Cerebellar nuclear complex (tissue), 1 donor: ENCODE results near the gene ERF.
"Not testable (repeated sequence)": the region's sequence is repeated elsewhere in the genome, so short reads cannot be mapped to it uniquely, and the experiment has no call there.

ENCODE experiments used
- DNase-seq, 2 experiments: peaks; one replicate each; lab custom pipeline; 2025; lab: John Stamatoyannopoulos, UW

ERF gene

DNA sequence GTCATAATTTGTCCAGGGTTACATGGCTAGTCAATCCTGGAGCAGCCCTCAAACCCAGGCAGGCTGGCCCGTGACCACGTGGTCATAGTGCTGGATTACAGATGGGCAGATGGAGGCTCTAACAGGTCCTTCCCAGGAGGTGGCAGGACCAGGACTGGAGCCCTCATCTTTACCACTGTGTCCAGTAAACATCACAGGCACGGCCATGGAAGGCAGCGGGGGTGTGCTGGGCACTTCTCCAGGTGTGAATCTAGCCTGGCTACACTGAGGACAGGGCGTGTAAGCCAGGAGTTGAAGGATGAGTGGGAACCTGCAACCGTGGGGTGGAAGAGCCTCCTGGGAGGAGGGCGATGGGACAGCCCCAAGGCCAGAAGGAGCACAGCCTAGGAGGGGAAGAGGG is 20.2 kb upstream of the ERF start:
- peak in 1 of 2 experiments; percentile 41 for DNase-seq

DNA sequence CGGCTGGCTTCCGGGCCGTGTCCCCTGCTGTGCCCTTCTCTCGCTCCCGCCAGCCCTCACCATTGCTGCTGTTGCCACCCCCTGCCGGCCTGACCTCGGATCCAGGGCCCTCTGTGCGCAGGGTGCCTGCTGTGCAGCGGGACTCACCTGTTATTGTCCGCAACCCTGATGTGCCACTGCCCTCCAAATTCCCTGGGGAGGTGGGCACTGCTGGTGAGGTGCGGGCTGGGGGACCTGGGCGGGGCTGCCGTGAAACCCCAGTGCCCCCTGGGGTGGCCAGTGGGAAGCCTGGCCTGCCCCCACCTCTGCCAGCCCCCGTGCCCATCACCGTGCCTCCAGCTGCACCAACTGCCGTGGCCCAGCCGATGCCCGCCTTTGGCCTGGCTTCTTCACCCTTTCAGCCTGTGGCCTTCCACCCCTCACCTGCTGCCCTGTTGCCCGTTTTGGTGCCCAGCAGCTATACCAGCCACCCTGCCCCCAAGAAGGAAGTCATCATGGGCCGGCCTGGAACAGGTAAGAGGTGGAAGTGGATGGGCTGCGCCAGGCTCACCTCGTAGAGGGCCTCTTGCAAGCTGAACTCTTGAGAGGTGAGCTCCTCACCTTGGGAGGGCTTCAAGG is 19.2 kb upstream of the ERF start:
- DNase-seq, result no peak

DNA sequence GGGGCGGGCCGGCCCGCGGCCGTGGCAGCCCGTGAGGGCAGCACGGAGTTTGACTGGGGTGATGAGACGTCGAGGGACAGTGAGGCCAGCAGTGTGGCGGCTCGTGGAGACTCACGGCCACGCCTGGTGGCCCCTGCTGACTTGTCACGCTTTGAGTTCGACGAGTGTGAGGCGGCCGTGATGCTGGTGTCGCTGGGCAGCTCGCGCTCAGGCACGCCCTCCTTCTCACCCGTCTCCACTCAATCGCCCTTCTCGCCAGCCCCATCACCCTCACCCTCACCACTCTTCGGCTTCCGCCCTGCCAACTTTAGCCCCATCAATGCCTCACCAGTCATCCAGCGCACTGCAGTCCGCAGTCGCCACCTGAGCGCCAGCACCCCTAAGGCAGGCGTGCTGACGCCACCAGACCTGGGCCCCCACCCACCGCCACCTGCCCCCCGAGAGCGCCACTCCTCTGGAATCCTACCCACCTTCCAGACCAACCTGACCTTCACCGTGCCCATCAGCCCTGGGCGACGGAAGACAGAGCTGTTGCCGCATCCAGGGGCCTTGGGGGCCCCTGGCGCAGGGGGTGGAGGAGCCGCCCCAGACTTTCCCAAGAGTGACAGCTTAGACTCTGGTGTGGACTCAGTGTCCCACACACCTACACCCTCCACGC is 18.6 kb upstream of the ERF start:
- DNase-seq, result no peak

DNA sequence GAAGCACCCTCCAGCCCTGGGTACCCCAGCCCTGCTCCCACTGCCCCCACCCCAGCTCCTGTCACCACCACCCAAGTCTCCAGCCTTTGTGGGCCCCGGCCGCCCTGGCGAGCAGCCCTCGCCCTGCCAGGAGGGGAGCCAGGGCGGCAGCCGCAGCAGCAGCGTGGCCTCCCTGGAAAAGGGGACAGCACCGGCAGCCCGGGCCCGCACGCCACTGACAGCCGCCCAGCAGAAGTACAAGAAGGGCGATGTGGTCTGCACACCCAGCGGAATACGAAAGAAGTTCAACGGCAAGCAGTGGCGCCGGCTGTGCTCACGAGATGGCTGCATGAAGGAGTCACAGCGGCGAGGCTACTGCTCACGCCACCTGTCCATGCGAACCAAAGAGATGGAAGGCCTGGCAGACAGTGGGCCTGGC is 18.1 kb upstream of the ERF start:
- no peak for DNase-seq

DNA sequence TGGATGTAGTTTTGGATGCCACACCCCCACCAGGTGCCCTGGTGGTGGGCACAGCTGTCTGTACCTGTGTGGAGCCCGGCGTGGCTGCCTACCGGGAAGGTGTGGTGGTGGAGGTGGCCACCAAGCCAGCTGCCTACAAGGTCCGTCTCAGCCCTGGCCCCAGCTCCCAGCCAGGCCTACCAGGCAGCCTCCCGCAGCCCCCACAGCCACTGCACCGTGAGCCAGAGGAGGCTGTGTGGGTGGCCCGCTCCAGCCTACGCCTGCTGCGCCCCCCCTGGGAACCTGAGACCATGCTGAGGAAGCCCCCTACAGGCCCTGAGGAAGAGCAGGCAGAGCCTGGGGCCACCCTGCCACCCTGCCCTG is 17.6 kb upstream of the ERF start:
- no peak for DNase-seq

DNA sequence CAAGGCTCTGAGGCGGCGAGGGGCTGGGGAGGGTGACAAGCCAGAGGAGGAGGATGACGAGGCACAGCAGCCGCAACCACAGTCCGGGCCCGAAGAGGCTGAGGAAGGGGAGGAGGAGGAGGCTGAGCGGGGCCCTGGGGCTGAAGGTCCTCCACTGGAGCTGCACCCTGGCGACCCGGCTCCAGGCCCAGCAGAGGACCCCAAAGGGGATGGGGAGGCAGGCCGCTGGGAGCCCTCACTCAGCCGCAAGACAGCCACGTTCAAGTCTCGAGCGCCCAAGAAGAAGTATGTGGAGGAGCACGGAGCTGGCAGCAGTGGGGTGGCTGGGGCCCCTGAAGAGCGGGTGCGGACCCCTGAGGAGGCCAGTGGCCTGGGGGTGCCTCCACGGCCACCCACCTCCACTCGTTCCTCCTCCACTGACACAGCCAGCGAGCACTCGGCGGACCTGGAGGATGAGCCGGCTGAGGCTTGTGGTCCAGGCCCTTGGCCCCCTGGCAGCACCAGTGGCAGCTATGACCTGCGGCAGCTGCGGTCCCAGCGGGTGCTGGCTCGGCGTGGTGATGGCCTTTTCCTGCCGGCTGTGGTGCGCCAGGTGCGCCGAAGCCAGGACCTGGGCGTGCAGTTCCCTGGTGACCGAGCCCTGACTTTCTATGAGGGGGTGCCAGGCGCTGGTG is 17.1 kb upstream of the ERF start:
- no peak for DNase-seq

DNA sequence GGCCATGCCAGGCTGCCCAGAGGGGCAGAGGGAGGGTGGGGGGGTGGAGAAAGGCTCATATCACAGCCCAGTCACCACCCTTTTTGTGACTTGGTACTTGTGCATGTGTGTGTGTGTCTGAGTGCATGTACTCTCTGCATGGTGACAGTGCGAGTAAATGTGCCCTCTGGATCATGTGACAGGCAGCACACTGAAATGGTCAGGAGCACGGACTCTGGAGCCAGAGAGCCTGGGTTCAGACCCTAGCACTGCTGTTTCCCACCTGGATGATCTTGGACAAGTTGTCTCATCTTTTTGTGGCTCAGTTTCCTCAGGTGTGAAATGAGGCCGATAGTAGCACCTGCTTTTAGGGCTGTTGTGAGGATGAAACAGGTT is 16.1 kb upstream of the ERF start:
- no peak for DNase-seq

DNA sequence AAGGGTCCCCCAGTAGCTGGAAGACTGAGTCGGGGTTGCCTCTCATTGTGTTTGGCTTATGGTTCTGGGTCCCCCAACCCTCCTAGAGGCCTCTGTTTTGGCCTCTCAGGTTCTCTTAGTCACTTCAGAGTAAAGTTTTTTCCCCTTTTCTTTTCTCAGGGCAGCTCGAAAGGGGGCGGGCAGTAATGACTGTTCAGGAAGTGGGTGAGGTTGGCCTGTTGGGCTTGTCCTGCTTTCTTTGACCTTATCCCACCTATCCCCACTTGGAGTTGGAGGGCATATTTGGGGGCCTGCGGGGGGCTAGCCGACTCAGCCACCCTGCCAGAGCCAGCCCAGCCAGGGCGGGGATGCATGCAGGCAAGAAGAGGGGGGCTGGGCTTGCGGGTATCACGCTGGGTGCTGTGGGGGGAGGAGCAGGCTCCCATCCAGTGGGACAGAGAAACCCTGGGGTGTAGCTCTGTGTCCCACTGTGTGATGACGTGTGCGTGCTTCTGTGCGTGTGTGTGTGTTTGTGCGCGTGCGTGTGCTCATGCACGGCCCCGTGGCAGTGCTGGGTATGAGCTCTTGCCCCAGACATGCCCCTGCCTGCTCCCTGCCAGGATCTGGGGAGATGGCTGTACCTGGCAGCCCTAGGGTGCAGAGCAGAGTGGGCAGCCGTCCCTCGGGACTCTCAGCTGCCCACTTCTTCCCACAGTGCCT is 15.6 kb upstream of the ERF start:
- no peak for DNase-seq

DNA sequence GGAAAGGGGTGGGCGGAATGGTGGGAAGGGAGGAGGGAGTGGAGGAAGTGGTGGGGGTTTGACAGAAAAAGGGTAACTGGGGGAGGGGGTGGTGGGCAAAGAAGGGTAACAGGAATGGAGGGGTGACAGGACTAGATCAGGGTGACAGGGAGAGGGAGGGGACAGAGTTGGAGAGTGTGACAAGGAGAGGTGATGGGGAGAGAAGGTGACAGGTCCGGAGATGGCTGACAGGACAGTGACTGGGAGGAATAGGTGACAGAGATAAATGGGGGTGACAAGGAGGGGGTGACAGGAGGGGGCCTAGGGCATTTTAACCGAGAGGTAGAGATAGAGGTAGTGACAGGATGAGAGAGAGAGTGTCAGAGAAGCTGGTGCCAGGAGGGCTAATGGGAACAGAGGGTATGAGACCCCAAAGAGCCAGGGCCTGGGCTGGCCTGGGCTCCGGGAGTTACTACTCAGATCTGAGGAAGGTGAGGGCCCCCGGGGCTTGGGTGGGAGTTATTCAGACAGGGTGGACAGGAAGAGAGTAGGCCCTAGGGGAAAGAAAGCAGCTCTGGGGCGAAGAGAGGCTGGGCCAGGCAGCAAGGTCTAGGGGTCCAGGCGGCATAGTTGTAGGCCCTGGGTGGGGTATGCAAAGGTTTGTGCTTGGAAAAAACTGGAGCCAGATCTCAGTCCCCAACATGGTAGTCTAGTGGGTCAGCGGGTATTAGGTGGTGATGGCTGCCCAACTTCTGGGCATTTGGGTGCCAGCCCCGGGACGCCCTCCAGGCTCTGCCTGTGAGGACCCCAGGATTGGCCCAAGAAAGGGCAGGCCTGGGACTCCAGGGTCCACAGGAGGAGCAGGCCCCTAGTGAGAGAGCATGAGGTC is 14.8 kb upstream of the ERF start:
- DNase-seq, result no peak

DNA sequence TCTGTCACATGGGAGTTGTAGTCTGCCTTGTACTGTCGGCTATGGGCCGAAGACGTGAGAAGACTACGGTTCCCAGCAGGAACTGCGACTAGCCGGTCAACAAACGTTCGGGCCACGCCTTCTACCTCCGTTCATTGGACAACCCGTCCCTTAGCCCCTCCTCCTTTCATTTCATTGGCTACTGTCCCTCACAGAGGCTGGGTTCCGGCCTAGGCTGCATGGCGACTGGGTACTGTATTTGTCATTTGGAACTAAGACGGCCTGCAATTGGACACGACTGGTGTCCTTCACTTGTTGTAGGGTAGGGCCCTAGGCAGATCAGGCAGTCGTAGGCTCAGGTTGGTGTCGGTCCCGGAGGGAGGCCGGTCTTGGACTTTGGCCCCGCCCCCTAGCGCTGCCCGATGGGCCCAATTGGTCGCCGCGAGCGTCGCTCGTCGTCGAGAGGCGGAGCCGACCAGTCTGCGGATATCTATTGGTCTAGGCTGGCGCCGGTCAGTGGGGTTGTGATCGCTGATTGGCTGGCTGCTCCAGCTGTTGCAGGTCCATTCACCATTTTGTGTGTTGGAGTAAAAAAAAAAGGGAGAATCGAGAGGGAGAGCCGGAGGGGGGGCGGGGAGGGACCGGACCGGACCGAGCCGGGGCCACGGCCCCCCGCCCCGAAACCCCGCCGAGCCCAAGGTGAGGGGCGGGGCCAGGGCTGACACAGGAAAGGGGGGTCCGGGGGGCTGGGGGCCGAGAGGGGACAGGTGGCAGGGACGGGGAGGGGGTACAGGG is 14.0 kb upstream of the ERF start, which contains the start of gene CIC:
Gene CIC (plus strand): TSS at position 549 of the 774 bp plus-strand sequence. CDS start 2,532 bp downstream, outside the sequence.
- peak; percentile 100 for DNase-seq

DNA sequence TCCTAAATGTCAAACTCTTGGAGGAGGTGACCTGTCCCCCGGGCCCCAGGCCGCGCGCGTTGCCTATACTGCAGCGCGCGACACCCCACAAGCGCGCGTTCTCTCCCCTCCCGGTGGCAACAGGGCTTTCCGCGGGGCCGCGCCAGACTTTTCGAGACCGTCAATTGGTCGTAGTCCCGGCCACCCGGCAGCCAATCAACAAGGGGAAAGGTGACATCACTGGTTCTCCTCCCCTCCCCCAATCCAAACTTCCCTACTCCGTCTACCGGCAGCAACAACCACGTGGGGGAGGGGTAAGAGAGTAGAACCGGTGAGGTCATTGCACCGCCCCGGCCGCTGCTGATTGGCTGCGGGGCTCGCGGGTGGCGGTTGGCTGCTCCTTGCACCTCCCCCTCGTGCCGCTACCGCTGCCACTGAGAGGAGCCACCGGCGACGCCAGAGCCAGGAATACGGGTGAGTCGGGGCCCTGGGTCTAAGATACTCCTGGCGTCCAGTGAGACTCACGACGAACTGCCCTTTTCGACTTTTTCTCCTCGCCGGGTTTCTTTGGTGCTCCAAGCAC is 13.3 kb upstream of the ERF start:
- DNase-seq, result peak; percentile 99

DNA sequence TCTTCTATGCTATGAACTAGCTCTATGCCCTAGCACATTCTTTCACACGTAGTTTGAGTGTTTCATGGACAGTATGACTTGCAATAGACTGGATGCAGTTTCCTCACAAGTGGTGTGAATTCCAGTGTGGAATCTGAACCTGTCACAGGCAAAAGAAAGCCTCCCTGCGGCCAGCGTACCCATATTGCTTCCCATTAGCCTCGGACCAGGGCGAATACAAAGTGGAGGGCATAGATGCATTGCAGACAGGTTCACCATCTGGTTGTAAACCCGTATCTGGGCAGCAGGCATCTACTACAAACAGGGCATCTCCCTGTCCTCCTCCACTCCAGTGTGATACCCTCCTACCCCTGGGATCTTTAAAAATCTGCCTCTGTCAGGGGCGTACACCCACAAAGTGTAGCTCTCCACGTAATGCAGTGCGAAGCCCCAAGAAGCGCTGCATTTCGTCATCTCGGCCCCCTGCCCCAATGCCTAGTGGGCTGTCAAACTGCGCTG is 12.8 kb upstream of the ERF start:
- DNase-seq, result no peak

DNA sequence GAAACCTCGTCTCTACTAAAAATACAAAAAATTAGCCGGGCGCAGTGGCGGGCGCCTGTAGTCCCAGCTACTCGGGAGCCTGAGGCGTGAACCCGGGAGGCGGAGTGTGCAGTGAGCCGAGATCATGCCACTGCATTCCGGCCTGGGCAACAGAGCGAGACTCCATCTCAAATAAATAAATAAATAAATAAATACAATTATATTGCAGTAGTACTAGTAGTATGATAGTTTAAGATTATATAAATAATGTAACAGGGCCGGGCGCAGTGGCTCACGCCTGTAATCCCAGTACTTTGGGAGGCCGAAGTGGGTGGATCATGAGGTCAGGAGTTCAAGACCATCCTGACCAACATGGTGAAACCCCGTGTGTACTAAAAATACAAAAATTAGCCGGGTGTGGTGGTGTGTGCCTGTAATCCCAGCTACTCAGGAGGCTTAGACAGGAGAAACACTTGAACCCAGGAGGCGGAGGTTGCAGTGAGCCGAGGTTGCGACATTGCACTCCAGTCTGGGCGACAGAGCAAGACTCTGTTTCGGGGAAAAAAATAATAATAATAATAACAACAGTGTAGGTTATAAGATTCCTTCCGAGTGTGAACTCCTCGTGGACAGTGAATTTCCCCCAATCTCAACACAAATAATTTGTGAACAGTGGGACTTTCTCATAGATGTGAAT is 12.1 kb upstream of the ERF start:
- not testable (repeated sequence) for DNase-seq

DNA sequence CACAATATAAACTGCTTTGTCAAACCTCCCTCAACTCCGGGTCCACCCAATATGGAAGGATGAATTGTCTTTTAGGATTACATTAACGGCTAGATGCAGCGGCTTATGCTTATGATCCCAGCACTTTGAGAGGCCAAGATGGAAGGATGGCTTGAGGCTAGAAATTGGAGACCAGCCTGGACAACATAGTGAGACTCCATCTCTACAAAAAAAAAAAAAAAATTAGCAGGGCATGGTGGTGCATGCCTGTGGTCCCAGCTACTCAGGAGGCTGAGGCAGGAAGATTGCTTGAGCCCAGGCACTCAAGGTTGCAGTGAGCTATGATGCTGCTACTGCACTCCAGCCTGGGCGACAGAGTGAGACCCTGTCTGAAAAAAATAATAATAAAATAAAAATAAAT is 11.2 kb upstream of the ERF start:
- not testable (repeated sequence) for DNase-seq

DNA sequence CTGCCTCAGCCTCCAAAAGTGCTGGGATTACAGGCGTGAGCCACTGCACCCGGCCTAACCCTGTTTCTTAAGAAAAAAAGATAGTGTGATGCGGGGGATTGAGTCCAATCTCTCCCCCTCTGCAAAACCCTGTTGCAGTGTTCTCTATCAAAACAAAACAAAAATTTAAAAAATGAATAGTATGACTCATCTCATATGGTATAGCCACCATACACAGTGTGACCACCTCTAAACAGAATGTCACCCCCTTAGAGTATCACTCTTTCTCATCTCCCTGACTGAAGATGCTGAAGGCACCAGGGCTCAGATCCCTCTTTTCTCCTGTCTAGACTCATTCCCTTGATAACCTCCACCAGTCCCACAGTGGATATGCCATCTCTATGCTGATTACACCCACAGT is 6.8 kb upstream of the ERF start:
- no peak for DNase-seq

DNA sequence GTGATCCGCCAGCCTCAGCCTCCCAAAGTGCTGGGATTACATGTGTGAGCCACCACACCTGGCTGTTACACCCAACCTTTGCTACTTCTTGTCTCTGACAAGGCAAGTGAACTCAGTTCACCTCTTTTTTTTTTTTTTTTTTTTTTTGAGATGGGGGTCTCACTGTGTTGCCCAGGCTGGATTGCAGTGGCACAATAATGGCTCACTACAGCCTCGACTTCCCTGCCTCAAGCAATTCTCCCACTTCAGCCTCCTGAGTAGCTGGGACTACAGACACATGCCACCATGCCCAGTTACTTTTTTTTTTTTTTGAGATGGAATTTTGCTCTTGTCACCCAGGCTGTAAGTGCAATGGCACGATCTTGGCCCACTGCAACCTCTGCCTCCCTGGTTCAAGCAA is 2.9 kb upstream of the ERF start:
- DNase-seq, result not testable (repeated sequence)

DNA sequence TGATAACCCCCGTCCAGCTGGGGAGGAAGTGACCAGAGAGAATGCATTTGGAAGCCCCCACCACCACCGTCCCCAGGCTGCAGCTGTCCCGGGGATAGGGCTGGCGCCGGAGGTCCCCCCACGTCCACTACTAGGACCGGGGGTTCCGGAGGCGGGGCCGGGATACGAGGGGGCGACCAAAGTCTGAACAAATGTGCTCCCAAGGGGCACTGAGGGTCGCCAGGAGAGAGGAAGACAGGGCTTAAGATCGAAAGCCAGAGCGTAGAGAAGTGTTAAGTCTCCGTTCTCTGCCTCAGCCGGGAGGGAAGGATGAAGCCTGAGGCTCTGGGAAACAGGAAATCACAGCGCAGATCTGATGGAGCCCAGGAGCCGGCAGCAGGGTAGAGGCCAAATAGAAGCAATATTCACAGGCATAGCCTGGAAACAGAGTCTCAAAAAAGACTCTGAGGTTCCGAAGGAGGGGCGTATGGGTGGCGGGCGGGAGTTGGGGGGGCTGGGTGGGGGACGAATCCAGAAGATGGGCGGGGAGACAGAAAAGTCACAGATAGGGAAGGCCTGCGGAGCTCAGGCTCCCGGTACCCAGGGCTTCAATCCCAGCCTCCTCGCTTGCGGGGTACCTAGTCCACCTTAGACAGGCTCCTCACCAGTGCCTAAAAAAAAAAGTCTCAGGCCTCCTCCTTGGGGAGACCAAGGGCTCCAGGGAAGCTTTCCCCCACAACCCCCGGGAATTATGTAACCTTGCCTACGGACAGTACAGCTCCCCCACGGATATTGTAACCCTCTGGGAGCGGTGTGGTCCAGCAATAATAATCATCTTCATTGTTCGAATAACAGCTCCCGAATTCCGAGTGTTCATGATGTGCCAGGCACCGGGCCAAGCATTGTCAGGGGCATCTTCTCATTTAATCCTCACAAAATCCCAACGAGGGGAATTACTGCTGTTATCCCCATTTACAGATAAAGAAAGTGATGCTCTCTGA is 1.1 kb upstream of the ERF start:
- no peak for DNase-seq

DNA sequence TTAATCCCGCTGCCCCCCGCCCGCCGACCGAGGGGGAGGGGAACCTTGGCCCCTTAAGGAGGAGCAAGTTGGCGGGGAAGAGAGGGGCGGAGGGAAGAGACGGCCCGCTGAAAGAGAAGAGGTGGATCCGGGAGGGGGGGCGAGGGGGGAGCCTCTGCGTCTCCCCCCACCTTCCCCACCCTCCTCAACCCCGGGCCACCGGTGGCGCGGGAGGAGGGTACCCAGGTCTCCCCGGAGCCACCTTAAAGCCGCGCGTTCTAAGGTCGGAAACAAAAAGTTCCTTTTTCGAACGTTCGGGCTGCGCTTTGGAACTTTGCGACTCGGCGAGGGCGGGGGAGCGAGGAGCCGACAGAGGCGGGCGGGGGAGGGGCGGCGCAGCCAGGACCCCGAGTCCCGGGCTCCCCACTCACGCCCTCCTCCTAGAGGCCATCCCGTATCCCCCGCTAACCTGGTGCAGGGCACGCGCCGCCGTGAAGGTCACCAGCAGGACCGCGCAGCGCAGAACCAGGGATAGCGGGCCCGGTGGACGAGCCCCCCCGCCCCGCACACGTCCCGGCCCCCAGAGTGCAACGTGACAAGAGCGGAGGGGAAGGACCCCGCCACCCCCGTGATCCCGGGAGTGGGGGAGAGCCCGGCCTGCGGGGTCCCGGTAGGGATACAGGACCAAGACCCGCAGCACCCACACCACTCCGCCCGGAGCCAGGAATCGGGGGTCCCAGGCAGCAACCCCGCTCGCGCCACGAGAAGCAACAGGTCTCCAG is 659 bp downstream of the ERF start:
- DNase-seq, result no peak
